ENCODE results near the gene RNU11. TPM values are rescaled to one million over a fixed set of nuclear protein-coding genes. Genes with fewer than 3 reads are reported as not detected.
"Not testable (repeated sequence)": the region's sequence is repeated elsewhere in the genome, so short reads cannot be mapped to it uniquely, and the experiment has no call there.

RNU11 gene
- not detected for polyA plus RNA-seq (ENCODE audit: insufficient read length)

- DNase-seq (ENCODE audit: low read depth), result peak; percentile 90
Observed at GRCh38 chr1:28648474-28649198, at the start of gene RNU11. RNU11 (plus strand) TSS chr1:28648600.

GRCh38 chr1:28601696-28602095, 46.7 kb upstream of the RNU11 start:
- no peak for DNase-seq (ENCODE audit: low read depth)

- DNase-seq (ENCODE audit: low read depth), result peak; percentile 77
Observed at GRCh38 chr1:28602536-28603439, 45.6 kb upstream of the RNU11 start.

- no peak for DNase-seq (ENCODE audit: low read depth)
Observed at GRCh38 chr1:28604411-28604810, 44.0 kb upstream of the RNU11 start.

GRCh38 chr1:28604962-28605361, 43.4 kb upstream of the RNU11 start:
- no peak for DNase-seq (ENCODE audit: low read depth)

- DNase-seq (ENCODE audit: low read depth), result no peak
Observed at GRCh38 chr1:28606771-28607170, 41.6 kb upstream of the RNU11 start.

- DNase-seq (ENCODE audit: low read depth), result no peak
Observed at GRCh38 chr1:28613175-28613574, 35.2 kb upstream of the RNU11 start.

GRCh38 chr1:28631713-28632112, 16.7 kb upstream of the RNU11 start:
- no peak for DNase-seq (ENCODE audit: low read depth)

GRCh38 chr1:28632560-28632959, 15.8 kb upstream of the RNU11 start:
- no peak for DNase-seq (ENCODE audit: low read depth)

GRCh38 chr1:28640766-28641165, 7.6 kb upstream of the RNU11 start:
- DNase-seq (ENCODE audit: low read depth), result no peak

- no peak for DNase-seq (ENCODE audit: low read depth)
Observed at GRCh38 chr1:28642056-28642846, 6.1 kb upstream of the RNU11 start.

GRCh38 chr1:28642847-28643635, 5.4 kb upstream of the RNU11 start, which contains the start of gene TAF12:
TAF12 (minus strand) TSS chr1:28643067; CDS start chr1:28622081, 20,986 bp downstream.
- peak; percentile 93 for DNase-seq (ENCODE audit: low read depth)

- no peak for DNase-seq (ENCODE audit: low read depth)
Observed at GRCh38 chr1:28644494-28644893, 3.9 kb upstream of the RNU11 start.

- not testable (repeated sequence) for DNase-seq (ENCODE audit: low read depth)
Observed at GRCh38 chr1:28645406-28645805, 3.0 kb upstream of the RNU11 start.

GRCh38 chr1:28646040-28646439, 2.4 kb upstream of the RNU11 start:
- no peak for DNase-seq (ENCODE audit: low read depth)

- peak; percentile 84 for DNase-seq (ENCODE audit: low read depth)
Observed at GRCh38 chr1:28648008-28648473, 359 bp upstream of the RNU11 start.

GRCh38 chr1:28653063-28653462, 4.7 kb downstream of the RNU11 start:
- DNase-seq (ENCODE audit: low read depth), result not testable (repeated sequence)

- not testable (repeated sequence) for DNase-seq (ENCODE audit: low read depth)
Observed at GRCh38 chr1:28653870-28654269, 5.5 kb downstream of the RNU11 start.

- not testable (repeated sequence) for DNase-seq (ENCODE audit: low read depth)
Observed at GRCh38 chr1:28655448-28656311, 7.3 kb downstream of the RNU11 start.

GRCh38 chr1:28656335-28656734, 7.9 kb downstream of the RNU11 start:
- DNase-seq (ENCODE audit: low read depth), result no peak

All from forelimb muscle (tissue), 1 donor.